CD4-positive, alpha-beta T cell treated with Interferon alpha-2 for 1 hour (primary cell): ENCODE data around the gene PICK1.
"Not testable (repeated sequence)": the region's sequence is repeated elsewhere in the genome, so short reads cannot be mapped to it uniquely, and the experiment has no call there.

Experiments
- DNase-seq, 2 donors: peaks; one replicate each; pipeline ENCODE4 v3.0.0-alpha.2; 2020 to 2022

The PICK1 gene

GRCh38 chr22:38098410-38099249, 41.4 kb downstream of the PICK1 start:
- DNase-seq, result no peak

DNA sequence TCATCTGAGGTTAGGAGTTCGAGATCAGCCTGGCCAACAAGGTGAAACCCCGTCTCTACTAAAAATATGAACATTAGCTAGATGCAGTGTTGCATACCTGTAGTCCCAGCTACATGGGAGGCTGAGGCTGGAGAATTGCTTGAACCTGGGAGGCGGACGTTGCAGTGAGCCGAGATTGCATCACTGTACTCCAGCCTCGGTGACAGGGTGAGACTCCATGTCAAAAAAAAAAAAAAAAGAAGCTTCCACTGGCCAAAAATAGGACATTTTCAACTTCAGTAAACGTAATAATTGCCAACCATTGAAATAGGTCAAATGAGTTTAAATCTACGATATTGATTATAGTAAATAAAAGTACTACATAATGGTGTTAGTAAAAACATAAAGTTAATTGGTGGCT, 46.4 kb downstream of the PICK1 start:
- DNase-seq, result no peak

DNA sequence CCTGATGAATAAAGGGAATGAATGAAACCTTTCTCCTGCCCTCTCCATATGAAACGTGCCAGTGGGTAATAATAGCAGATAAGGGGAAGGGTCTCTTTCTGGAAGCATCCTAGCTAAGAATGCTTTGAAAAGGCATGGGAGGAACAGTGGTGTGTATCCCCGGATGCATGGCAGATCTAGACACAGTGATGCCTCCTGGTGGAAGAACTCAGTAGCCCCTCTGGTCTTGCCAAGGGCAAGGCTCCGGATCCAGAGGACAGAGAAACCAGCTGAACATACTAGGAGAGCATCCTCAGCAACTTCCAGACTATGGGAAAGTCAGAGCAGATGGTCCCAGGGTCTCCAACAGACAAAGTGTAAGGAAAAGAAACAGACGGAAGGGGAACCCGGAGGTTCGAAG, 46.9 kb downstream of the PICK1 start:
- DNase-seq, result no peak

DNA sequence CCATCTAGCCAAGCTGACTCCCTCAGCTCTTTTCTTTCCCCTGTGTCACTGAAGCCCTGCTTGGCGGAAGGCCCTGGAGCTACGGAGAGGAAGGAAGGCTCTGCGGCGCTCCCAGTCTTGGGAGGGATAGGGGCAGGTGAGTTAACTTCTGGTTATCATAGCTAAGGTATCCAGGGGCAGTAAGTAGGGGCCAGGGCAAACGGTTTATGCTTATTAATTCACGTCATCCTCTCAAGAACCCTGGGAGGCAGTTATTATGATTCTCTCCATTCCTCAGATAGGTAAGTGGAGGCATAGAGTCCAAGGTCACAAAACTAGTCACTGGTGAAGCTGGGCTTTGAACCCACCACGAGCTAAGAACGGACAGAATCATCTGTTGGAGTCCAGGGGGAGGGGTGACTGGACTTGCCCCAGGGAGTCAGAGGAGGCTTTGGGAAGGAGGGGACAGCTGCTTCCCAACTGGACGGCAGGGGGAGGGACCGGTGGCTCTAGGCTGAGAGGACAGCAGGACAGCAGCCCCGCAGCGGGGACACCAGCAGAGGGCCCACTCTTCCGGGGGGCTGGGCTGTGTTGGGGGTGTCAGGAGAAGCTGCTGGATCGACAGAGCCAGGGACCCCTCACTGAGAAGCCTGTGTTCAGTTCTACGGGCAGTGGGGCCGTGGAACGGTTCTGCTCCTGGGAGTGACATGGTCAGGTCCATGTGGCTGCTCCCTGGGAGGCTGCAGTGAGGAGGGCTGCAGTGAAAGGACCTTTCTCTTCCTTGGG, 49.8 kb downstream of the PICK1 start:
- no peak for DNase-seq

- DNase-seq, result no peak
These were observed 50.7 kb downstream of the PICK1 start for GRCh38 chr22:38107692-38108515.

- DNase-seq, result no peak
These were observed 51.5 kb downstream of the PICK1 start for GRCh38 chr22:38108561-38109319.

- DNase-seq, result peak in 1 of 2 donors; percentile 20
These were observed 52.3 kb downstream of the PICK1 start for GRCh38 chr22:38109371-38110001.

- DNase-seq, result no peak
These were observed 53.0 kb downstream of the PICK1 start, which contains the start of gene BAIAP2L2 for GRCh38 chr22:38110008-38110862. Gene BAIAP2L2, minus strand, starts transcription at chr22:38110684. Its CDS starts 159 bp downstream, at chr22:38110525.

DNA sequence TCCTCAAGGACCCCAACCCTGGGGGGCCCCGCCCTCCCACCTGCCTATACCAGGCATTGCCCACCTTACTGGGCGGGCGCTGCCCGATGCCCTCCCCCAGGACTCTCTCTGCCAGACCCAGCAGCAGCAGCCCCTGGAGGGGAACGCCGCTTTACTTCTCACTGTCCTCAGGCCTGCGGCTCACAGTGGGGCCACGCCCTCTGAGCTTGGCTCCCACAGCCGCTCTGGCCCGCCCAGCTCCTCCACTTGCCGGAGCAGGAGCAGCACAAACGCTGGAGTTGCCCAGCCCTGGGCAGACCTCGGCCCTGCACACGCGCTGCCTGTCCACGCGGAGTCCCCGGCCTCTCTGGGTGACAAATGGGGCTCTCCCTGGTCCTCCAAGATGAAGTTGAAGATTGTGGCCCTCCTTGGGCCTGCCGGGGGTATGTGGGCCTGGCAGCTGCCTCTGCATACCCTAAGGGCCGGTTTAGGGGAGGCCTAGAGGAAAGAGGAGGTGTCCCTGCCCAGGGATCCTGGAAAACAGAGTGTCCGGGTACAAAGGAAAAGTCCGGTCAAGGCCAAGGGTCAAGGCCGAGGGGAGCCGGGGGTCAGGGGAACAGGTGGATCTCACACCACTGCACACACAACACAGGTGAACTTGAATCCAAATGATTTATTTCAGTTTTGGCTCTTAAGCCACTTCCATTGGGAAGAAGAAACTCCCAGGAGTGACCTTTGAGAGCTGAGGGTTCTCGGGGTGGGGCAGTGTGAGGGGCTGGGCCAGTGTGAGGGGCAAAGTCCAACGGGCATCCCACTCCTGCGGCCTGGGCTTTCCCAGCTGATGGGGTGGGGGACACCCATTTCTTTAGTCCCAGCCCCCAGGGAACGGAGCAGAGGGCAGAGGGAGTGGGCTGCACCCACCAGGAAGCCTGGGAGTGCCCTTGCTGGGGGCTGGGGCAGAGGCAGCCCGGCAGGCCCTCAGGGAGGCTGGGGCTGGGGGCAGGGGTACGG, 54.0 kb downstream of the PICK1 start:
- DNase-seq, result no peak

DNA sequence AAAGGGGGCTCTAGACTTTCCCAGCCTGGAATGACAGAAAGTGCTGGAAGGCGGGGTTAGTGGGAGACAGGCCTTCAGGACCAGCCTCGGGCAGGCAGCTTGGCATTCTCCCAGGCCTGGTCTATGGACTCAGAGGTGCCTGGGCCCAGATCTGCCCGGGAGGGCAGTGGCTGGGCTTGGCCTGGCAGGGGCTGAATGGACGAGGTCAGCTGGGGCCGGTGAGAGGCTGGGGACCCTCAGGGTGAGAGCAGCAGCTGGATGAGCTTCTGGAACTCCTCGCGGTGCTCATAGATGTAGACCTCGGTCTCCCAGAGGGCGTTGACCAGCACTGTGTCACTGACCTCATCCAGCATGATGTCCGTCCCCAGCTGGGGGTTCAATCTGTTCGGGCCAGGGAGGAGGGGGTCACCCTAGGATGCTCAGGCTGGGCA, 54.7 kb downstream of the PICK1 start:
- no peak for DNase-seq

DNA sequence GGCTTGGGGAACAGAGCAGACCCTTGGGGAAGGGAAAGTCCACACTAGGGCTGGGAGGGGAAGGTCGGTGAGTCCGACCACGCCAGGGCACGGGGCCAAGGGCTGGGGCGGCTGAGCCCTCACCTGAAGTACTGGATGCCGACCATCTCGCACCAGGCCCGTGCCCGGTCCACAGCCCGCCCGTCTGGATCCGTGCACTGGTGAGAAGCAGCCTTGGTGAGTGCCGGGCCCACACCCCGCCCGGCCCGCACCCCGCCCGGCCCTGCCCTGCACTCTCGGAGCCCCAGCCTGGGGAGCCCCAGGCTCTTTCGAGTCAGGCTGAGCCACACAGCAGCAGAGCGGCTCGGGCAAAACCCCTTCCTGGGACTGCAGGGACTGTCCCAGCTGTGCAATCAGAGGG, 55.2 kb downstream of the PICK1 start:
- no peak for DNase-seq

DNA sequence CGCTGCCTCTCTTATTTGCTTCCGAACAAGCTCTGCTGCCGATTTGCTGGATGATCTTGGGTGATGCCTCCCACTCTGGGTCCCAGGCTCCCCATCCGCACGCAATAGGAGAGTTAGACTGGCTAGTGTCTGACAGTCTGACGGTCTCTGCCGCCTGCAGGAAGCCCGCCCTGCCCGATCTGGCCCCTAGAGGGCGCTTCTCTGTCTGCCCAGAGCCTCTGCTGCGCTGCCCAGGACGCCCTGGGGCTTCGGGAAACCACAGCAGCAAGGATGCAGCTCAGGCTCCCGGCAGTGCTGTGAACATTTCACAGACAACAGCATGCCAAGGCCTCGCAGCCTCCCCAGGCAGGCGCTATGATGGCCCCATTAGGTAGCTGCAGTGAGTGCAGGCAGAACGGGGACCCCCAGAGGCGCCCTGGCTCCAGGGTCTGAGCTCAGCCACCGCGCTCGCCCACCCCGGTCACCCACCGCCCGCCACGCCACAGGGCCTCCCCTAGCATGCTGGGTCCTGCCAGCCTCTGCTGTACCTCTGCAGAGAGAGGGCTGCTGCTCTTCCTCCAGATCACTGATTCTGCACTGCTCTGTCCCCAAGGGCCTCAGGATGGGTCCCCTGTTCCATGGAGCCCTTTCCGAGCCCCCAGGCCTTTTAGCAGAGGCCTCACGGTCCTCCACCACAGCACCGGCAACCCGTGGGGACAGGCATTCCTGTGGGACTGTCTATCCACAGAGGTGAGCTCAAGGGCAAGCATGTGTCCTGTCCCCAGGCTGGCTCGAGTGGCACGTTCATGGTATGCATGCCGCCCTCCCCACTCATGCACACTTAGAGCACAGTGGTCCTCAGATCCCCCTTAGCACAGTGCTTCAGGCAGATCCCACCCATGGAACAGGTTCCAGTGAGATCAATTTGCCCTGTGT, 57.5 kb downstream of the PICK1 start:
- DNase-seq, result peak; percentile 73 to 79

DNA sequence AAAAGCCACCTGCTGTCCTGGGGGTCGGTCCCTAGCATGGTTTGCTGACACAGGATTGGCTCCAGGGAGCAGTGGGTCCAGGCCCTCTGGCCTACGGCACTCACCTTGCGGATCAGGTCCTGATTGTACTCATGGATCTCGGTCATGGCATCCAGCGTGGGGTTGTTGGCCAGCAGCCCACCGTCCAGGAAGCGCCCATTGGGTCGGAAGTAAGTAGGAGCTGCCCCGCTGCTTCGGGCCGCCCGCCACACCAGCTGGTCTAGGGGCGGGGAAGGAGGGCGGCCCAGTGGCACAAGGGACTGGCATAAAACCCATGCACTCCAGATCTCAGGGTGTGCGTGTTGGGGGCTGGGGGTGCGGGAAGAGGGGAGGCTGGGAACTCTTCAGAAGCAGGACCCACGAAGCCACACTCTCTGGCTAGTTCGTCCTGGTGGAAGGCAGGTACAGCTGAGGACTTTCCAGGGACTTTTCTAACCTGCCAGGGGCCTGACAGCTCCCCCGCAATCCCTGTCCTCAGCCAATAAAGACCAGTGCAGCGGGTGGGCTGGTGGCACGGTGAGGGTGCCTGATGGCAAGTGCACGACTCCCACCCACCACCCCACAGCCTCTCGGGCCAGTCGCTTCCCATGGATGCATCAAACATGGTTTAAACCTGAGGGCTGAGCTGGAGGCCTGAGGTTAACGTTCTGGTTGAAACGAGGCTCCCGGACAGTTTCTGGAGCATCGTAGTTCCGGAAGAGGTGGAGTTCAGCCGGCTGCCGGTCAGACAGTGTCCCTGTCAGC, 58.4 kb downstream of the PICK1 start:
- DNase-seq, result no peak

- not testable (repeated sequence) for DNase-seq
These were observed 60.4 kb downstream of the PICK1 start for GRCh38 chr22:38117556-38117955.

GRCh38 chr22:38118182-38118581, 61.0 kb downstream of the PICK1 start:
- DNase-seq, result no peak

- DNase-seq, result not testable (repeated sequence)
These were observed 61.5 kb downstream of the PICK1 start for GRCh38 chr22:38118747-38119146.

GRCh38 chr22:38120359-38121110, 63.3 kb downstream of the PICK1 start:
- no peak for DNase-seq
